ENCODE data around the gene EPN2.
A peak's percentile ranks its signal among the peaks of the same experiment; 100 is the strongest.
"Not testable (repeated sequence)": the region's sequence is repeated elsewhere in the genome, so short reads cannot be mapped to it uniquely, and the experiment has no call there.

Gene EPN2

GRCh38 chr17:19348806-19349205, 111.6 kb downstream of the EPN2 start:
- no peak for TF ChIP-seq Cebpa-rat (IDR thresholded peaks at IDR 0.05)
- no peak overlapping the region for H3K4me2 ChIP-seq
- H3K9me3 ChIP-seq (replicated peaks in 1 of 11): no peaks in the 10 kb centered on the region
- no peak overlapping the region for H3K9ac ChIP-seq
- no peak overlapping the region for H3K4me3 ChIP-seq
- peaks cover 0 to 17% (median 0%) of the 10 kb centered on the region in 11 experiments; a peak in 4 of 22 replicates for H3K27me3 ChIP-seq
- H4K20me1 ChIP-seq: peaks cover 0 to 40% (median 13%) of the 10 kb centered on the region in 11 experiments; a peak in 13 of 22 replicates
- H3K4me1 ChIP-seq: peaks cover 17 to 25% (median 20%) of the 10 kb centered on the region in 10 experiments
- H3K27ac ChIP-seq: no peak overlapping the region
- H3K36me3 ChIP-seq: no peaks in the 10 kb centered on the region

GRCh38 chr17:19353401-19353800, 116.2 kb downstream of the EPN2 start:
- not testable (repeated sequence) for H3K27ac ChIP-seq; H3K4me2 ChIP-seq; H3K4me1 ChIP-seq; H4K20me1 ChIP-seq; H3K9me3 ChIP-seq (replicated peaks in 1 of 11); H3K27me3 ChIP-seq; H3K9ac ChIP-seq; H3K36me3 ChIP-seq; H3K4me3 ChIP-seq

DNA sequence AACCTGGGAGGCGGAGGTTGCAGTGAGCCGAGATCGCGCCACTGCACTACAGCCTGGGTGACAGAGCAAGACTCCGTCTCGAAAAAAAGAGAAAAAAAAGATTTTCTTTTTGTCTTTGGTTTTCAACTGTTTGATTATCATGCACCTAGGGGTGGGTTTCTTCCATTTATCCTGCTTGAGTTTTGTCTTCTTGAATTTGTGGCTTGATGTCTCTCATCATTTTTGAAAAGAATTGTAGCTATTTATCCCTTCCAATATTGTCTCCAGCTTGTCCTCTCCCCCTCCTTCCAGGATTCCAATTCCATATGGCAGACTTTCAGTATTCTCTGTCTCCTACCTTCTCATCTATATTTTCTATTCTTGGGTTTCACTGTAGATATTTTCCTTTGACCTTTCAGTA, 117.6 kb downstream of the EPN2 start:
- H3K9ac ChIP-seq: no peak overlapping the region
- no peaks in the 10 kb centered on the region for H3K36me3 ChIP-seq
- H4K20me1 ChIP-seq: peaks cover 0 to 14% (median 0%) of the 10 kb centered on the region in 11 experiments; a peak in 5 of 22 replicates
- H3K4me3 ChIP-seq: no peak overlapping the region
- no peak overlapping the region for H3K27ac ChIP-seq
- no peak overlapping the region for H3K4me2 ChIP-seq
- TF ChIP-seq Cebpa-rat (IDR thresholded peaks at IDR 0.05): no peak
- H3K27me3 ChIP-seq: peaks cover 0 to 17% (median 0%) of the 10 kb centered on the region in 11 experiments; a peak in 5 of 22 replicates
- H3K4me1 ChIP-seq: no peaks in the 10 kb centered on the region
- H3K9me3 ChIP-seq (replicated peaks in 1 of 11): no peaks in the 10 kb centered on the region

DNA sequence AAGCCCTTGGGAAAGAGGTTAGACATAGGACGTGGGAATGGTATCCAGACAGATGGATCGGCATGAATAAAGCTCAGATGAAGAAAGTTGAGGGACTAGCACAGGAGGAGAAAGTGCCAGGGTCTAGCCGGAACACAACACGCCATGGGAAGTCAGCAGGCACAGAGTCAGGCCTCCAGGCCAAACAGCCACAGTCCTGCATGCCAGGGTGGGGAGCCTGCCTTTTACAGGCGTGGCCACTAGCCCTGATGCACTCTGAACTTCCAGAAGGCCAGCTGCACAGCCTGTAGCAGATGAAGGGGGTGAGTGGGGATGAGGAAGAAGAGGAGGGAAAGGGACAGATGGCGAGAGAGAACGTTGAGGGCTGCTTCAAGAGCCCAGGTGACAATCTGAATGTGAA, 120.2 kb downstream of the EPN2 start:
- peaks cover 0 to 37% (median 0%) of the 10 kb centered on the region in 11 experiments; a peak in 7 of 22 replicates for H3K27me3 ChIP-seq
- H3K4me2 ChIP-seq: no peak overlapping the region
- no peak overlapping the region for H3K9ac ChIP-seq
- H3K9me3 ChIP-seq (replicated peaks in 1 of 11): no peaks in the 10 kb centered on the region
- H3K27ac ChIP-seq: no peak overlapping the region
- H3K36me3 ChIP-seq: no peaks in the 10 kb centered on the region
- peaks cover 0 to 22% (median 0%) of the 10 kb centered on the region in 11 experiments; a peak in 5 of 22 replicates for H4K20me1 ChIP-seq
- peaks cover 5 to 11% (median 7%) of the 10 kb centered on the region in 10 experiments; a peak in 15 of 20 replicates for H3K4me1 ChIP-seq
- TF ChIP-seq Cebpa-rat (IDR thresholded peaks at IDR 0.05): no peak
- H3K4me3 ChIP-seq: no peak overlapping the region

- Histone ChIP-seq H3K4me1 (peaks cover 5 to 11% (median 7%) of the 10 kb centered on the region in 10 experiments; a peak in 15 of 20 replicates), H3K27ac (no peak overlapping the region), H3K9ac (no peak overlapping the region), H3K4me3 (no peak overlapping the region), H3K36me3 (no peaks in the 10 kb centered on the region), H4K20me1 (peaks cover 0 to 22% (median 0%) of the 10 kb centered on the region in 11 experiments; a peak in 5 of 22 replicates), H3K4me2 (no peak overlapping the region), H3K9me3 (replicated peaks in 1 of 11) (no peaks in the 10 kb centered on the region), H3K27me3 (peaks cover 0 to 37% (median 0%) of the 10 kb centered on the region in 11 experiments; a peak in 7 of 22 replicates)
- TF ChIP-seq Cebpa-rat (IDR thresholded peaks at IDR 0.05): no peak
Measured at GRCh38 chr17:19357761-19358160, 120.6 kb downstream of the EPN2 start.

DNA sequence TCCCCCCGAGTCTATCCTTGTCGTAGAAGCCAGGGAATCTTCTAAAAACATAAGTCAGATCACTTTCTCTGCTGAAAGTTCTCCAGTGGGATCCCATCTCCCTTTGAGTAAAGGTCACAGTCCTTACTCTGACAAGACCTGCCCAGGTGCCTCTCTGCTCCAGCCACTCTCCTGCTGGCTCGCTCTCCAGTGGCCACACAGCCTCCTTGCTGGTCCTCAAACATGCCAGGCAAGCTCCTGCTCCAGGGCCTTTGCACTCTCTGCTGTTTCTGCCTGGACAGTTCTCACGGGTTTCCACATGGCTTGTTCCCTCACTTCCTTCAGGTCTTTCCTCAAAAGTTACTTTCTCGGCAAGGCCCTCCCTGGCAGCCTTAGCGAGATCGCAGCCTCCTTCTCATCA, 122.0 kb downstream of the EPN2 start:
- Histone ChIP-seq H4K20me1 (peaks cover 0 to 24% (median 0%) of the 10 kb centered on the region in 11 experiments; a peak in 6 of 22 replicates), H3K4me3 (no peak overlapping the region), H3K9ac (no peak overlapping the region), H3K27ac (no peak overlapping the region), H3K4me1 (peaks cover 5 to 18% (median 11%) of the 10 kb centered on the region in 10 experiments; a peak in 15 of 20 replicates), H3K4me2 (no peak overlapping the region), H3K27me3 (peaks cover 0 to 49% (median 12%) of the 10 kb centered on the region in 11 experiments; a peak in 11 of 22 replicates), H3K9me3 (replicated peaks in 1 of 11) (no peaks in the 10 kb centered on the region), H3K36me3 (no peaks in the 10 kb centered on the region)
- TF ChIP-seq Cebpa-rat (IDR thresholded peaks at IDR 0.05): no peak

DNA sequence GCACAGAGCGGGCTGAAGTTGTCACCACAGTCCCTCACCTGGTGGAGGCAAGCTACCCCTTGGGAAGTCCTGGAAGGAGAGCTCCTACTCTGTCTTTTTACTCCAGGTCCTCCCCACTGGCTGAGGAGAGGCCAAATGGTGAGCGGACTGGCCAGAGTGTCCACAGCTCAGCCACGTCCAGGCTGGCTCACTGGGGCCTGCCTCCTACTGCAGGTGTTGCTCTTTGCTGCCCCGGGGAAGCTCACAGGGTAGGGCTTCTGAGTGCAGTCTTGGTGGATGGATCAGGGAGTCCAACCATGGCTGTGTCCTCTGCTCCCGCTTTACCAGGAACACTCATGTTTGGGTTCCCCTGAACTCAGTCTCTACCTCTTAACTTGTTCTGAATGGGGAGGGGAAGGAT, 122.7 kb downstream of the EPN2 start:
- H3K27ac ChIP-seq: no peak overlapping the region
- H3K4me2 ChIP-seq: no peak overlapping the region
- no peaks in the 10 kb centered on the region for H3K36me3 ChIP-seq
- H3K27me3 ChIP-seq: peaks cover 0 to 56% (median 19%) of the 10 kb centered on the region in 11 experiments; a peak in 13 of 22 replicates
- no peak overlapping the region for H3K4me3 ChIP-seq
- peaks cover 5 to 18% (median 11%) of the 10 kb centered on the region in 10 experiments; a peak in 15 of 20 replicates for H3K4me1 ChIP-seq
- peaks cover 0 to 31% (median 0%) of the 10 kb centered on the region in 11 experiments; a peak in 7 of 22 replicates for H4K20me1 ChIP-seq
- H3K9ac ChIP-seq: no peak overlapping the region
- no peaks in the 10 kb centered on the region for H3K9me3 ChIP-seq (replicated peaks in 1 of 11)
- TF ChIP-seq Cebpa-rat (IDR thresholded peaks at IDR 0.05): no peak

DNA sequence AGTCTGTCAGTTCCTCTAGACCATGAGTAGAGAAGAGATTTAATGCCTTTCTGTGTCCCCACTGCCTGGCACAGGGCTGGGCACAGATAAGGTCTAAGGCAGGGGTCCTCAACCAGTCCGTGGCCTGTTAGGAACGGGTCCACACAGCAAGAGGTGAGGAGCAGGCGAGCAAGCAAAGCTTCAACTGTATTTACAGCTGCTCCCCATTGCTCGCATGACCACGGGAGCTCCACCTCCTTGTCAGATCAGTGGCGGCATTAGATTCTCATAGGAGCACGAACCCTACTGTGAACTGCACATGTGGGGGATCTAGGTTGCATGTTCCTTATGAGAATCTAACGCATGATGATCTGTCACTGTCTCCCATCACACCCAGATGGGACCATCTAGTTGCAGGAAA, 123.6 kb downstream of the EPN2 start:
- no peak overlapping the region for H3K9ac ChIP-seq
- peaks cover 0 to 65% (median 22%) of the 10 kb centered on the region in 11 experiments; a peak in 13 of 22 replicates for H3K27me3 ChIP-seq
- no peak overlapping the region for H3K4me2 ChIP-seq
- no peak for TF ChIP-seq Cebpa-rat (IDR thresholded peaks at IDR 0.05)
- no peaks in the 10 kb centered on the region for H3K9me3 ChIP-seq (replicated peaks in 1 of 11)
- H4K20me1 ChIP-seq: peaks cover 0 to 37% (median 0%) of the 10 kb centered on the region in 11 experiments; a peak in 7 of 22 replicates
- H3K36me3 ChIP-seq: no peaks in the 10 kb centered on the region
- H3K4me3 ChIP-seq: no peak overlapping the region
- H3K27ac ChIP-seq: no peak overlapping the region
- peaks cover 5 to 18% (median 11%) of the 10 kb centered on the region in 10 experiments; a peak in 15 of 20 replicates for H3K4me1 ChIP-seq

DNA sequence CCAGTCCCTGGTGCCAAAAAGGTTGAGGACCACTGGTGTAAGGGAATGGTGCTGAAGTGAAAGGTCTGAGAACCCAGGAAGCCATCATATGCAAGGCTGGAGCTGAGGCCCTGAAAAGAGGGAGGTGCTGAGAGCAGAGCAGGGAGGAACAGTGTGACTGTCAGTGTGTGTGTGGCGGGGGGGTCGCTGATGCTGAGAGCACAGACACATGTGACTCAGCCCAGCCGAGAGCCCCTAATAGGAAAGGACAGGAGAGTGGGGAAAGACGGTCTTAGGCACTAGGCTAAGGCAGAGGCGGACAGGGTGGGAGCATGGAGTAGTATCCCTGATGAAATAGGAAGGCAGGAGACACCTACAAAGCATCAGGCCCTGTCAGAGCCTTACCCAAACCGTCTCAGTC, 124.2 kb downstream of the EPN2 start:
- Histone ChIP-seq H3K4me1 (peaks cover 5 to 18% (median 11%) of the 10 kb centered on the region in 10 experiments; a peak in 15 of 20 replicates), H3K4me3 (no peak overlapping the region), H3K27me3 (peaks cover 0 to 70% (median 22%) of the 10 kb centered on the region in 11 experiments; a peak in 13 of 22 replicates), H4K20me1 (peaks cover 0 to 42% (median 0%) of the 10 kb centered on the region in 11 experiments; a peak in 7 of 22 replicates), H3K4me2 (peak overlapping the region in 2 of 11 experiments; percentile 94 to 97; a peak in 3 of 22 replicates), H3K9ac (no peak overlapping the region; a peak in 1 of 22 replicates), H3K27ac (no peak overlapping the region), H3K36me3 (no peaks in the 10 kb centered on the region), H3K9me3 (replicated peaks in 1 of 11) (no peaks in the 10 kb centered on the region)
- no peak for TF ChIP-seq Cebpa-rat (IDR thresholded peaks at IDR 0.05)
